Transverse colon (tissue), 4 donors: Measurements from ENCODE around the gene GPR89A.

Experiments used
- CTCF ChIP-seq, 5 experiments: fragments of 200-600 bp in 3 of 5; fragments of 450-650 bp in 2 of 5; sonication (generic) in 3 of 5; IDR thresholded peaks; 1 replicate in 2 of 5; 2 replicates in 3 of 5; pipeline ENCODE4 v1.5.1; 2016 to 2017; ENCODE audit warnings: antibody characterized with exemption in 5 of 5, inconsistent platforms in 3 of 5, mild to moderate bottlenecking in 2 of 5, moderate library complexity in 1 of 5
- POLR2A ChIP-seq: fragments of 450-650 bp; IDR thresholded peaks from one replicate; pipeline ENCODE4 v1.6.1; 2016; ENCODE audit warnings: antibody characterized with exemption, mild to moderate bottlenecking, moderate library complexity
- POLR2AphosphoS5 ChIP-seq, 3 donors: sonication (generic); formaldehyde crosslinking; IDR thresholded peaks; one replicate each; pipeline ENCODE4 v1.6.1; 2016; ENCODE audit warnings: antibody characterized with exemption in 3 of 3

GRCh38 chr1:145719230-145720079 is 111.7 kb downstream of the GPR89A start, which contains the start of gene CD160:
- no peak for TF ChIP-seq POLR2A
- TF ChIP-seq POLR2AphosphoS5 (IDR thresholded peaks at IDR 0.05) = no peak
- no peak for TF ChIP-seq CTCF (IDR thresholded peaks at IDR 0.05)
